Thyroid gland (tissue), 4 donors: ENCODE results near the gene SLX9. TPM values are rescaled to one million over a fixed set of nuclear protein-coding genes. Genes with fewer than 3 reads are reported as not detected.

Source experiments
- DNase-seq, 2 donors: peaks; one replicate each; pipeline ENCODE4 v3.0.0-alpha.2; 2019
- H3K27ac ChIP-seq, 3 donors: fragments of 200-600 bp; sonication (generic); 1 replicate in 2 of 3; 2 replicates in 1 of 3; pipeline ENCODE4 v1.5.1; 2016 to 2019; ENCODE audit warnings: mild to moderate bottlenecking in 1 of 3, moderate library complexity in 1 of 3
- H3K27me3 ChIP-seq: fragments of 200-600 bp; sonication (generic); one replicate; pipeline ENCODE4 v1.5.1; 2019
- H3K36me3 ChIP-seq, 2 donors: fragments of 200-600 bp; sonication (generic); one replicate each; pipeline ENCODE4 v1.5.1; 2016 to 2019
- H3K4me1 ChIP-seq, 2 donors: fragments of 200-600 bp; sonication (generic); one replicate each; pipeline ENCODE4 v1.5.1; 2017 to 2019
- H3K4me3 ChIP-seq, 3 donors: fragments of 200-600 bp; sonication (generic); replicated peaks in 1 of 3; 1 replicate in 2 of 3; 2 replicates in 1 of 3; pipeline ENCODE4 v1.5.1; 2016; ENCODE audit warnings: mild to moderate bottlenecking in 1 of 3
- H3K9me3 ChIP-seq: fragments of 200-600 bp; sonication (generic); one replicate; pipeline ENCODE4 v1.5.1; 2017
- POLR2A ChIP-seq, 2 donors: fragments of 450-650 bp; IDR thresholded peaks; one replicate each; pipeline ENCODE4 v1.6.1; 2017; ENCODE audit warnings: antibody characterized with exemption in 2 of 2, mild to moderate bottlenecking in 2 of 2, moderate library complexity in 1 of 2
- WGBS, 2 donors: methylation state at CpG; one replicate each; pipeline ENCODE4 v1.1.5; 2017; 5-methylcytosine and 5-hydroxymethylcytosine counted together
- intact Hi-C: fragments of 100-400 bp; cut with DNase I; formaldehyde crosslinking; loops from one replicate; pipeline ENCODE4 v1.15.1; 2023
- total RNA-seq, 4 donors: library from RNA; depleted of rRNA; stranded (reverse); fragments of >200 nt; gene quantifications; one replicate each; pipeline ENCODE4 v1.2.3, GENCODE V29; 2016
- TF ChIP-seq, protein P1 (sequence below), 6 experiments: fragments of 200-600 bp in 3 of 6; fragments of 450-650 bp in 3 of 6; sonication (generic) in 3 of 6; IDR thresholded peaks; one replicate each; pipeline ENCODE4 v1.5.1; 2016 to 2019; ENCODE audit warnings: antibody characterized with exemption in 6 of 6, mild to moderate bottlenecking in 2 of 6, inconsistent platforms in 1 of 6, moderate library complexity in 1 of 6

SLX9 gene
- total RNA-seq, 4 donors from 2014 or later = 4.8 to 19.1 (median 11.2) TPM

DNA sequence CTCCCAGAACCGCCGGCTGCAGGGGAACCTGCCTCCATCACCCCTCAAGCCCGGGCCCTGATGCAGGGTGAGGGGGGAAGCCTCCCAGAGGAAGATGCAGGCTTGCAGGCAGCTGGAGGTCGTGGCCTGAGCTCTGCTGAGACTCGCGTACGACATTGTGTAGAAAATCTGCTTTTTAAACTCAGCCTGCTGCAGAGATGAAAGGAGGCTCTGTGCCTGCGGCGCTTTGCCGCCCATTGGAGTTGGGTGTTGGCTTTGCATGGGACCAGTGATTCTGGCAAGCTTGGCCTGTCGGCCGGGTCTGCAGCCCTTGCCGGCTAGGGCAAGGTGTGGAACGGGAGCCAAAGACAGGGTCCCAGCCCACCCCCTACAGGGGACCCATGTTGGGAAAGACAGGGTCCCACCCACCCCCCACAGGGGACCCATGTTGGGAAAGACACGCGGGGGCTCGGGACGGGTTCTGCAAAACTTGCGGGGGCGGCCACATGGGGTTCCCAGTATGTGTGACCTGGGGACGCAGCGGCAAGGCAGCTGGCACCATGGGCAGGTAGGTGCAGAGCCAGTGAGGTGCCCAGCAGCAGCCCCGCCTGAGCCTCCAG, 55.6 kb downstream of the SLX9 start:
- no peak for DNase-seq
- intact Hi-C loops = no loop called here
- TF ChIP-seq, protein P1, sequence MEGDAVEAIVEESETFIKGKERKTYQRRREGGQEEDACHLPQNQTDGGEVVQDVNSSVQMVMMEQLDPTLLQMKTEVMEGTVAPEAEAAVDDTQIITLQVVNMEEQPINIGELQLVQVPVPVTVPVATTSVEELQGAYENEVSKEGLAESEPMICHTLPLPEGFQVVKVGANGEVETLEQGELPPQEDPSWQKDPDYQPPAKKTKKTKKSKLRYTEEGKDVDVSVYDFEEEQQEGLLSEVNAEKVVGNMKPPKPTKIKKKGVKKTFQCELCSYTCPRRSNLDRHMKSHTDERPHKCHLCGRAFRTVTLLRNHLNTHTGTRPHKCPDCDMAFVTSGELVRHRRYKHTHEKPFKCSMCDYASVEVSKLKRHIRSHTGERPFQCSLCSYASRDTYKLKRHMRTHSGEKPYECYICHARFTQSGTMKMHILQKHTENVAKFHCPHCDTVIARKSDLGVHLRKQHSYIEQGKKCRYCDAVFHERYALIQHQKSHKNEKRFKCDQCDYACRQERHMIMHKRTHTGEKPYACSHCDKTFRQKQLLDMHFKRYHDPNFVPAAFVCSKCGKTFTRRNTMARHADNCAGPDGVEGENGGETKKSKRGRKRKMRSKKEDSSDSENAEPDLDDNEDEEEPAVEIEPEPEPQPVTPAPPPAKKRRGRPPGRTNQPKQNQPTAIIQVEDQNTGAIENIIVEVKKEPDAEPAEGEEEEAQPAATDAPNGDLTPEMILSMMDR (IDR thresholded peaks at IDR 0.05) = no peak
- TF ChIP-seq POLR2A (IDR thresholded peaks at IDR 0.05) = no peak
- H3K27ac ChIP-seq = no peak overlapping the region
- H3K4me1 ChIP-seq = no peaks in the 10 kb centered on the region
- H3K27me3 ChIP-seq = no peaks in the 10 kb centered on the region
- H3K9me3 ChIP-seq = no peaks in the 10 kb centered on the region
- H3K36me3 ChIP-seq = no peaks in the 10 kb centered on the region
- no peak overlapping the region for H3K4me3 ChIP-seq
- 87 to 91% methylated on average over 20 to 23 of the region's 23 CpGs for WGBS, 2 donors

DNA sequence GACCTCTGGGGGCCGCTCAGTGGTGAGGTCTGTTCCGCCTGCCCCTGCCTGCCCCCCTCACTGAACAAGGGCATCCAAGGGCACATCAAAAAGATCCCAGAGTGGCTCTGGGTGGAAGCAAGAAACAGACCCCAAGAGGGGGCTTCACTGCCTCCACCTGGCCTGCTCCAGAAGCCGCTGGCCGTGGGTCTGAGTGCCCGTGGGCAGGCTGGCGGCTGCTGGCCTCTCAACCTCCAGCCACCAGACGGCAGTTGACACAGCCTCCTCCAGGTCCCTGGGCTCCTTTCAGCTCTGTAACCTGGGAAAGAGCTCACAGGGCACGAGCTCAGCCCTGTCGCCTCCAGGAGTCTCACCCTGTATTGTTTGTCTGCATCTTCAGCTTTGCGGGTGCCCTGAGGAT, 56.3 kb downstream of the SLX9 start:
- no peak for DNase-seq
- H3K27ac ChIP-seq = no peak overlapping the region
- TF ChIP-seq POLR2A (IDR thresholded peaks at IDR 0.05) = no peak
- TF ChIP-seq, protein P1 (IDR thresholded peaks at IDR 0.05) = no peak
- 90 to 100% methylated on average over 1 to 2 of the region's 10 CpGs for WGBS, 2 donors
- H3K9me3 ChIP-seq = no peaks in the 10 kb centered on the region
- intact Hi-C loops = no loop called here
- H3K4me1 ChIP-seq = peaks cover 0 to 2% of the 10 kb centered on the region in 2 donors
- no peaks in the 10 kb centered on the region for H3K27me3 ChIP-seq
- no peaks in the 10 kb centered on the region for H3K36me3 ChIP-seq
- H3K4me3 ChIP-seq = no peak overlapping the region

DNA sequence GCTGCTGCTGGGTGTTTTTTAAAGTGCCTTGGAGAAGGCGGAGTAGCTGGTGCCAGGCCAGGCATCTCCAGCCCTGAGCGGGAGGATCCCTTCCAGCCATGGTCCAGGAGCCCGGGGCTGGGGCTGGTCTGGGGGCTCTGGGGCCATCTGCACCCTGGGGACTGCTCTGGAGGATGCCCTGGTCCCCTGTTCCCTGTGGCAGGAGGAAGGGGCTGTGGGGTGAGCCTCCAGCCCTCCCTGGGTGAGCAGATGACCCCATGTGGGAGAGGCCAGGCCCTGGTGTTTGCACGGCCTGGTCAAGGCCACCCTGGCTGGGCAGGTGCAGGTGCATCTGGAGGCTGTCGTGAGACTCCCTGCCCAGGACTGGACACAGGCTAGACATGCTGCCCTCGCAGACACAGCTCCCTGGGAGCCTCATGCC, 56.7 kb downstream of the SLX9 start:
- peaks cover 0 to 6% of the 10 kb centered on the region in 2 donors for H3K4me1 ChIP-seq
- H3K27me3 ChIP-seq = no peaks in the 10 kb centered on the region
- no peaks in the 10 kb centered on the region for H3K36me3 ChIP-seq
- TF ChIP-seq POLR2A (IDR thresholded peaks at IDR 0.05) = no peak
- TF ChIP-seq, protein P1 (IDR thresholded peaks at IDR 0.05) = no peak
- WGBS, 2 donors = 76 to 100% methylated on average over 2 to 3 of the region's 6 CpGs
- no peak overlapping the region for H3K27ac ChIP-seq
- no peak for DNase-seq
- no peaks in the 10 kb centered on the region for H3K9me3 ChIP-seq
- intact Hi-C loops = no loop called here
- no peak overlapping the region for H3K4me3 ChIP-seq

DNA sequence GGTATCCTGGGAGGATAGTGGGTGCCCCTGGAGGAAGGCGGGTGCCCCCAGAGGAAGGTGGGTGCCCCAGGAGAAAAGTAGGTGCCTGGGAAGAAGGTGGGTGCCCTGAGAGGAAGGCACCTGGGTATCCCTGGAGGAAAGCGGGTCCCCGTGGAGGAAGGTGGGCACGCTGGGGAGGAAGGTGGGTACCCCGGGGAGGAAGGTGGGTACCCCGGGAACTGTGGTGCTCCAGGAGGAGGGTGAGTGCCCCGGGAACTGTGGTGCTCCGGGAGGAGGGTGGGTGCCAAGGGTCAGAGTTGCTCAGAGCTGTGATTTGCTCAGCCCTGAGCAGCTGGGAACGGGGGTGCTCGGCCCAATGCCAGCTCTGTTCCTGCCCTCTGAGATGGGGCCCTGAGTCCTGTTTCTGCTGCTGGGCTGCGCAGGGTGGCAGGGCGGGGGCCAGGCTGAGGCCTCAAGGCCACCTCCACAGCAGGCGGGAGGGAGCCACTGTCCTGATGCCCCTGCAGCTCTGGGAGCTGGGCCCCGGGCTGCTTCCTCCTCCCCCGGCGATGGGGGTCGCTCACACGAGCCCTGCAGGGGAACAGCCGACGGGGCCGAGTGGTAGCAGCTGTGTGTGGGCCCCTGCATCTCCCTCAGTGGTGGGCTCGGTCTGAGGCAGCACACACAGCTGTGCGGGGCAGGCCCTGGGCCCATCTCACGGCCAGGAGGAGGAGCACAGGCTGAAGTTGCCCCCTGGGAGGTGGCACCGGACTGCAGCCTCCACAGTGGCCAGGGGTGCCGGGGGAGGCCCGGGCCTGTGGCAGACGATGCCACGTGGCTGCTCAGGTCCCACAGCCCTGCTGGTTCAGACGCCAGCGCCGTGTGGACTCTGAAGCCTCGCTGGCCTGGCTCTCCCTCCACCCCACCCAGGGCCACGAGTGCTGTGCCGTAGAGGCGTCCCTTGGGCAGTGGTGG, 57.4 kb downstream of the SLX9 start:
- H3K27ac ChIP-seq = no peak overlapping the region
- H3K9me3 ChIP-seq = no peaks in the 10 kb centered on the region
- no peaks in the 10 kb centered on the region for H3K36me3 ChIP-seq
- DNase-seq = no peak
- intact Hi-C loops = no loop called here
- WGBS, 2 donors = 90 to 92% methylated on average over 11 to 15 of the region's 36 CpGs
- no peaks in the 10 kb centered on the region for H3K27me3 ChIP-seq
- TF ChIP-seq, protein P1 (IDR thresholded peaks at IDR 0.05) = no peak
- no peak for TF ChIP-seq POLR2A (IDR thresholded peaks at IDR 0.05)
- H3K4me1 ChIP-seq = peaks cover 0 to 6% of the 10 kb centered on the region in 2 donors
- H3K4me3 ChIP-seq = no peak overlapping the region
